SU-DHL-6 (cell line): ENCODE data around the gene SF3B3.

Source experiments
- H2AFZ ChIP-seq: fragments of 200-600 bp; sonication (generic); 2 replicates; pipeline ENCODE4 v1.6.1; 2014; ENCODE audit warnings: low read depth, mild to moderate bottlenecking, moderate library complexity, mixed read lengths, antibody characterized with exemption, low read length; ENCODE audit not compliant: severe bottlenecking
- H3F3A ChIP-seq: fragments of 200-600 bp; shearing (Covaris generic); 2 replicates; pipeline ENCODE4 v1.6.0; 2016; ENCODE audit warnings: antibody characterized with exemption, mild to moderate bottlenecking; ENCODE audit not compliant: insufficient read depth
- H3K27ac ChIP-seq: fragments of 200-600 bp; sonication (generic); 2 replicates; pipeline ENCODE4 v1.5.1; 2016; ENCODE audit warnings: low read depth, mild to moderate bottlenecking, low read length, moderate library complexity, mixed read lengths
- H3K27me3 ChIP-seq: fragments of 200-600 bp; sonication (generic), shearing (Covaris generic); 2 replicates; pipeline ENCODE4 v1.6.0; 2014; ENCODE audit warnings: mild to moderate bottlenecking, low read length
- H3K36me3 ChIP-seq: fragments of 200-600 bp; sonication (generic); 2 replicates; pipeline ENCODE4 v1.6.1; 2014; ENCODE audit warnings: mild to moderate bottlenecking, low read length, mixed read lengths
- H3K4me2 ChIP-seq: fragments of 300-600, 200-600 bp; shearing (Covaris generic), sonication (generic); 2 replicates; pipeline ENCODE4 v1.6.0; 2014; ENCODE audit warnings: low read length, low read depth, mild to moderate bottlenecking; ENCODE audit not compliant: poor library complexity, severe bottlenecking
- H3K4me3 ChIP-seq: fragments of 200-600 bp; sonication (generic); 2 replicates; pipeline ENCODE4 v1.5.1; 2014; ENCODE audit warnings: antibody characterized with exemption, low read length, mild to moderate bottlenecking, mixed read lengths; ENCODE audit not compliant: insufficient read depth, poor library complexity, severe bottlenecking
- H3K79me2 ChIP-seq: fragments of 200-600 bp; sonication (generic); 2 replicates; pipeline ENCODE4 v1.6.1; 2014; ENCODE audit warnings: mild to moderate bottlenecking, low read length, moderate library complexity; ENCODE audit not compliant: insufficient read depth
- H3K9ac ChIP-seq: fragments of 200-600 bp; sonication (generic); 2 replicates; pipeline ENCODE4 v1.7.0; 2014; ENCODE audit warnings: mild to moderate bottlenecking, low read length
- H3K9me2 ChIP-seq: fragments of 200-600 bp; sonication (generic); replicated peaks from 2 replicates; pipeline ENCODE4 v1.6.1; 2014; ENCODE audit warnings: low read length; ENCODE audit not compliant: insufficient read depth
- H3K9me3 ChIP-seq: fragments of 200-600 bp; sonication (generic); 2 replicates; pipeline ENCODE4 v1.6.1; 2014; ENCODE audit warnings: low read length, mixed read lengths; ENCODE audit not compliant: insufficient read depth
- H4K20me1 ChIP-seq: fragments of 200-600 bp; sonication (generic); 2 replicates; pipeline ENCODE4 v1.6.1; 2014; ENCODE audit warnings: low read depth, mild to moderate bottlenecking, antibody characterized with exemption, low read length, moderate library complexity, mixed read lengths
- EZH2phosphoT487 ChIP-seq: fragments of 200-600 bp; sonication (generic), shearing (Covaris generic); conservative IDR thresholded peaks from 2 replicates; pipeline ENCODE4 v1.6.1; 2018; ENCODE audit warnings: mild to moderate bottlenecking, antibody characterized with exemption, low read length, moderate library complexity, mixed read lengths
- TF ChIP-seq, protein P1 (sequence below): fragments of 200-600 bp; sonication (generic); IDR thresholded peaks from one replicate; pipeline ENCODE4 v1.5.1; 2017; ENCODE audit warnings: antibody characterized with exemption, mild to moderate bottlenecking, low read length, moderate library complexity; ENCODE audit not compliant: insufficient read depth, poor library complexity, severe bottlenecking

The SF3B3 gene

DNA sequence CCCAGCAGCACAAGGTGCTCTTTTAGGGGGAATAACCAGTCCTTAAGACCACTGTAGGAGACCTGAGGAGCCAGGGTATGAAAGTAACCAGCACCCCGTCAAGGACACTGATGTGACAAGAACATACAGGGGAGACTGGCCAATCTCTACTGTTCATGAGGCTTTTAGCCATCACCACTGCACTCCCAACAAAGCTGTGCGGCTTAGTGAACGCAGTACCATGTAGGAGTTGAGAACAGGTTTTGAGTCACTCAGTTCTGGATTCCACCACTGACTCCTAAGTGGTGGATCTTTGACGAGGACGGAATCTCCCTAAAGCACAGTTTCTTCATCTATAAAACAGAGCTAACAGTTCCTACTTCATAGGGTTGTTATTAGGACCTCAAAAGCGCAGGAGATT lies 27.1 kb upstream of the SF3B3 start:
- Histone ChIP-seq H3K79me2 (no peaks in the 10 kb centered on the region), H3K4me3 (no peak overlapping the region), H3K9me3 (no peaks in the 10 kb centered on the region), H3F3A (no peaks in the 10 kb centered on the region; the same call in 1 of the 2 replicates), H3K9ac (no peak overlapping the region), H3K4me2 (no peak overlapping the region), H3K36me3 (no peaks in the 10 kb centered on the region), H3K27me3 (no peaks in the 10 kb centered on the region), H3K9me2 (no peaks in the 10 kb centered on the region), H4K20me1 (no peaks in the 10 kb centered on the region), H3K27ac (no peak overlapping the region), H2AFZ (no peak overlapping the region)
- TF ChIP-seq, protein P1, sequence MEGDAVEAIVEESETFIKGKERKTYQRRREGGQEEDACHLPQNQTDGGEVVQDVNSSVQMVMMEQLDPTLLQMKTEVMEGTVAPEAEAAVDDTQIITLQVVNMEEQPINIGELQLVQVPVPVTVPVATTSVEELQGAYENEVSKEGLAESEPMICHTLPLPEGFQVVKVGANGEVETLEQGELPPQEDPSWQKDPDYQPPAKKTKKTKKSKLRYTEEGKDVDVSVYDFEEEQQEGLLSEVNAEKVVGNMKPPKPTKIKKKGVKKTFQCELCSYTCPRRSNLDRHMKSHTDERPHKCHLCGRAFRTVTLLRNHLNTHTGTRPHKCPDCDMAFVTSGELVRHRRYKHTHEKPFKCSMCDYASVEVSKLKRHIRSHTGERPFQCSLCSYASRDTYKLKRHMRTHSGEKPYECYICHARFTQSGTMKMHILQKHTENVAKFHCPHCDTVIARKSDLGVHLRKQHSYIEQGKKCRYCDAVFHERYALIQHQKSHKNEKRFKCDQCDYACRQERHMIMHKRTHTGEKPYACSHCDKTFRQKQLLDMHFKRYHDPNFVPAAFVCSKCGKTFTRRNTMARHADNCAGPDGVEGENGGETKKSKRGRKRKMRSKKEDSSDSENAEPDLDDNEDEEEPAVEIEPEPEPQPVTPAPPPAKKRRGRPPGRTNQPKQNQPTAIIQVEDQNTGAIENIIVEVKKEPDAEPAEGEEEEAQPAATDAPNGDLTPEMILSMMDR, result no peak
- TF ChIP-seq EZH2phosphoT487, result no peak

DNA sequence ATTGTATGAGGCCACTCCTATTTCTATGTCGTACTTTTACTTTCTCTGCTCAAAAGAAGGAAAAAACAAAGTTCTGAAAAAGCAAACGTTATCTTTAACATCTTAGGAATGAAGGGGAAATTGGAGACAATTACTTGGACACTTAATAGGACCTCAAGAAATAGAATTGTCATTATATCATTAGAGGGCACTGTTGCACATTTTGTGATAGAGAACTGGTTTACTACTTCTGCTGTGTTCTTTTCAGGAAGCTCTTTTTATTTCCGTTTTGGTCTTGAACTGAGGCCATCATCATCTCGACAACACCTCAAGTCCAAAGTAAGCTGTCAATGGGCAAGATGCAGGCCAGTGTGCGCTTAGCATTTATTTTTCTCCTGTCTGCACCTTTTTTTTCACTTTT lies 14.9 kb upstream of the SF3B3 start:
- peak overlapping the region; percentile 15 for H2AFZ ChIP-seq
- H3K4me2 ChIP-seq, result peak overlapping the region; percentile 27
- H3K9me2 ChIP-seq, result no peaks in the 10 kb centered on the region
- no peaks in the 10 kb centered on the region for H3K9me3 ChIP-seq
- H3K27me3 ChIP-seq, result no peaks in the 10 kb centered on the region
- no peaks in the 10 kb centered on the region for H4K20me1 ChIP-seq
- TF ChIP-seq, protein P1, result no peak
- TF ChIP-seq EZH2phosphoT487, result no peak
- no peak overlapping the region for H3K4me3 ChIP-seq
- H3K9ac ChIP-seq, result no peak overlapping the region; the same call in 1 of the 2 replicates
- 0 out of 2 replicates have a peak, but pooled peaks cover 6% of the 10 kb centered on the region for H3F3A ChIP-seq
- no peaks in the 10 kb centered on the region for H3K36me3 ChIP-seq
- H3K79me2 ChIP-seq, result no peaks in the 10 kb centered on the region
- H3K27ac ChIP-seq, result peak overlapping the region; percentile 35; the same call in 1 of the 2 replicates

DNA sequence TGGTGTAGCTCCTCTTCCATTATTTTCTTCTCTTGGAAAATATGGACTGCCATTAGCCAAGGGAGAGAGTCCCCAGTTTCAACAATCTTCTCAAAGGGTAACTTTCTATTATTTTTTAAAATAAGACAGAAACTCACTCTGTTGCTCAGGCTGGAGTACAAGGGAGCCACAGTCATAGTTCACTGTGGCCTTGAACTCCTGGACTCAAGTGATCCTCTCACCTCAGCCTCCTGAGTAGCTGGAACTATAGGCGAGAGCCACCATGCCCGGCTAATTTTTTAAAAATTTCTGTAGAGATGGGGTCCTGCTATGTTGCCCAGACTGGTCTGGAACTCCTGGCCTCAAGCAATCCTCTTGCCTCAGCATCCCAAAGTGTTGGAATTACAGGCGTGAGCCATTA lies 13.4 kb upstream of the SF3B3 start:
- Histone ChIP-seq H3K36me3 (no peaks in the 10 kb centered on the region), H3K9me3 (no peaks in the 10 kb centered on the region), H4K20me1 (no peaks in the 10 kb centered on the region), H3K27me3 (no peaks in the 10 kb centered on the region), H3K27ac (no peak overlapping the region), H3K9ac (no peak overlapping the region), H3K79me2 (no peaks in the 10 kb centered on the region), H3K4me2 (no peak overlapping the region), H3F3A (0 out of 2 replicates have a peak, but pooled peaks cover 6% of the 10 kb centered on the region), H3K4me3 (no peak overlapping the region), H2AFZ (no peak overlapping the region), H3K9me2 (no peaks in the 10 kb centered on the region)
- no peak for TF ChIP-seq EZH2phosphoT487
- TF ChIP-seq, protein P1, result no peak
